LNCAP (cell line): ENCODE data around the gene VCAM1.

Source experiments
- CTCF ChIP-seq: fragments of 450-650 bp; IDR thresholded peaks from 2 replicates; pipeline ENCODE4 v1.5.1; 2017; ENCODE audit warnings: mild to moderate bottlenecking

The VCAM1 gene

DNA sequence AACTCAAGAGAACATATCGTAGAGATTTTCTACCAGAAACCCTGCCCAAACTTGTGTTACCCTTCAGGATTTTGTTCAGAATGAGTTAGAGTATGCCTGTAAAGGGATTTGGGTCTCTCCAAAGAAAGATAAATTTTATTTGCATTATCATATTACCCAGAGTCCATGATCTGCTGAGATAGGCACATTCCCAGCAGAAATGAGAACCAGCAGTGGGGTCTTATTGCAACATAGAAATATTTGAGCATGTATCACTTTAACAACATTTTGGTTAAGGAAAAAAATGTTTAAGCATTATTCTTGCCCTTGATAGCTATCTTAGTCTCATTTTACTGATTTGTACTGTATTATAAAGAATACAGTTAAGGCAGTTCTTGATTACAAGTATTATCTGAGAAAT is 10.6 kb downstream of the VCAM1 start:
- TF ChIP-seq CTCF: no peak

DNA sequence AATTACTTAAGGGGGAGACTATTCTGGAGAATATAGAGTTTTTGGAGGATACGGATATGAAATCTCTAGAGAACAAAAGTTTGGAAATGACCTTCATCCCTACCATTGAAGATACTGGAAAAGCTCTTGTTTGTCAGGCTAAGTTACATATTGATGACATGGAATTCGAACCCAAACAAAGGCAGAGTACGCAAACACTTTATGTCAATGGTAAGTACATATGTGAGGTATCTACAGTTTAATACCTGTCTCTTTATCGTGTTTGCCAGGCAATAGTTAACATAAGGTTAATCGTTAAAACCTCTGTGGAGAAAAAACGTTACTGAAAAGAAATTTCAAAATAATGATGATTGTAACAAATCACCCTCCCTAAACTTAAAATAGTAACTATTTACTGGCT is 11.8 kb downstream of the VCAM1 start:
- no peak for TF ChIP-seq CTCF

GRCh38 chr1:100731758-100732157 is 12.2 kb downstream of the VCAM1 start:
- no peak for TF ChIP-seq CTCF

GRCh38 chr1:100734676-100735075 is 15.1 kb downstream of the VCAM1 start:
- no peak for TF ChIP-seq CTCF

- no peak for TF ChIP-seq CTCF
Observed at GRCh38 chr1:100735244-100735643, 15.7 kb downstream of the VCAM1 start.

DNA sequence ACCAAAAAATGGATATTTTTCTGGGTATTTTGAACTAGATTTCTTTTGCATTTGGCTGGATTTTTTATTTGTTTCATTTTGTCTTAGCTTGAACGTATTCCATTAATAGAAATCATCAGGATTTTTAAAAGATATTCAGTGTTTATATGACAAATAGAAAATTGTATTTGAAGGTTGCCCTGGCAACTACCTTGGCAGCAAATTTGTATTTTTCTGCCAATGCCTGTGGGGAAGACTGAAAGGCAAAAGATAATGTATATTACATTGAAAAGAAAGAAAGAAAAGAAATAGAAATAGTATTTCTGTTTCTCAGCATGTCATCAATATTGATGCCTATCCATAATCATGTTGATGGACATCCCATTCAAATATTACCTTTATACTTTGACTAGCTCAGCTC is 16.8 kb downstream of the VCAM1 start:
- TF ChIP-seq CTCF: no peak

- no peak for TF ChIP-seq CTCF
Observed at GRCh38 chr1:100736746-100737145, 17.2 kb downstream of the VCAM1 start.

GRCh38 chr1:100746542-100746932 is 27.0 kb downstream of the VCAM1 start:
- no peak for TF ChIP-seq CTCF
